HepG2 (cell line): ENCODE data around the gene CHST3. TPM values are rescaled to one million over a fixed set of nuclear protein-coding genes. Genes with fewer than 3 reads are reported as not detected.
A peak's percentile ranks its signal among the peaks of the same experiment; 100 is the strongest.

Source experiments
- ATAC-seq: fragments of 200-7000 bp; cut with Tn5 transposase; 3 replicates; pipeline ENCODE4 v1.9.1; 2020; ENCODE audit warnings: mild to moderate bottlenecking, moderate library complexity
- BruUV-seq: library from RNA; stranded (reverse); fragments of 400-500 nt; replicated peaks from 2 replicates; lab custom pipeline; 2021; lab: Mats Ljungman, UMichigan
- CTCF ChIA-PET: fragments of 300-600 bp; formaldehyde crosslinking; extraction: SDS; loops from one replicate; lab custom pipeline; 2021; ENCODE audit warnings: low total read pairs, inconsistent platforms, low intra/inter-chr PET ratio; lab: Yijun Ruan, JAX
- POLR2A ChIA-PET: fragments of 350-600 bp; sonication (Branson Sonifier 250); formaldehyde crosslinking; loops from one replicate; lab custom pipeline; 2020; ENCODE audit warnings: antibody characterized with exemption, inconsistent platforms; lab: Yijun Ruan, JAX
- DNase-seq: peaks from one replicate; pipeline ENCODE4 v3.0.0-alpha.2; 2015; ENCODE audit warnings: low spot score
- FAIRE-seq: peaks from 3 replicates; lab custom pipeline; 2011; peaks lifted over from hg19 to GRCh38; lab: Jason Lieb, UNC
- H2AFZ ChIP-seq: one replicate; pipeline ENCODE4 v1.6.1; 2011; ENCODE audit warnings: low read length, inconsistent platforms
- H3K27ac ChIP-seq: fragments of 300-600 bp; 3 replicates; pipeline ENCODE4 v1.8.0; 2011; ENCODE audit warnings: mixed run types, mild to moderate bottlenecking, mixed read lengths, low read length, inconsistent platforms; ENCODE audit not compliant: insufficient read depth; ENCODE audit errors: extremely low read length
- H3K27me3 ChIP-seq, 2 experiments: fragments of 200-600 bp in 1 of 2; 2 replicates in 1 of 2; 3 replicates in 1 of 2; pipeline versions ENCODE4 v1.6.0 to v1.8.0; 2011; ENCODE audit warnings: low read length in 2 of 2, mild to moderate bottlenecking in 2 of 2, moderate library complexity in 2 of 2, inconsistent platforms in 1 of 2; ENCODE audit not compliant: insufficient read depth in 2 of 2, control insufficient read depth in 1 of 2
- H3K36me3 ChIP-seq, 2 experiments: fragments of 200-600 bp in 1 of 2; replicated peaks in 1 of 2; 2 replicates in 1 of 2; 3 replicates in 1 of 2; pipeline versions ENCODE4 v1.5.1 to v1.8.0; 2011; ENCODE audit warnings: low read length in 2 of 2, inconsistent platforms in 1 of 2; ENCODE audit not compliant: insufficient read depth in 2 of 2, control insufficient read depth in 1 of 2
- H3K4me1 ChIP-seq: 2 replicates; pipeline ENCODE4 v1.5.1; 2012; ENCODE audit warnings: low read length, inconsistent platforms; ENCODE audit not compliant: insufficient read depth
- H3K4me2 ChIP-seq: 2 replicates; pipeline ENCODE4 v1.6.0; 2011; ENCODE audit warnings: low read depth, low read length, inconsistent platforms
- H3K4me3 ChIP-seq, 3 experiments: fragments of 200-600 bp in 1 of 3; sonication (generic), shearing (Covaris generic) in 1 of 3; replicated peaks in 1 of 3; 2 replicates each; pipeline ENCODE4 v1.5.1; 2011 to 2016; ENCODE audit warnings: low read length in 3 of 3, inconsistent platforms in 2 of 3, low read depth in 2 of 3, mild to moderate bottlenecking in 2 of 3, control low read depth in 1 of 3, mixed read lengths in 1 of 3; ENCODE audit not compliant: insufficient read depth in 1 of 3
- H3K79me2 ChIP-seq: one replicate; pipeline ENCODE4 v1.6.1; 2011; ENCODE audit warnings: low read length, inconsistent platforms; ENCODE audit not compliant: insufficient read depth
- H3K9ac ChIP-seq: 2 replicates; pipeline ENCODE4 v1.6.0; 2011; ENCODE audit warnings: mild to moderate bottlenecking, low read depth, low read length, inconsistent platforms; ENCODE audit not compliant: insufficient read depth
- H3K9me3 ChIP-seq: 2 replicates; pipeline ENCODE4 v1.5.1; 2012; ENCODE audit warnings: mild to moderate bottlenecking, low read length
- H4K20me1 ChIP-seq: 2 replicates; pipeline ENCODE4 v1.6.0; 2011; ENCODE audit warnings: inconsistent platforms, mild to moderate bottlenecking, low read length, moderate library complexity; ENCODE audit not compliant: insufficient read depth
- ETV5 ChIP-seq: IDR thresholded peaks from 2 replicates; pipeline ENCODE4 v1.6.1; 2018; ENCODE audit warnings: missing biosample characterization, missing genetic modification reagents, inconsistent platforms, borderline replicate concordance
- MXI1 ChIP-seq: IDR thresholded peaks from 3 replicates; pipeline ENCODE4 v1.6.1; 2012; ENCODE audit warnings: low read depth, low read length, inconsistent platforms, borderline replicate concordance
- SMC3 ChIP-seq: IDR thresholded peaks from 2 replicates; pipeline ENCODE4 v1.6.1; 2011; ENCODE audit warnings: low read length, improper control_type of control experiment
- SOX13 ChIP-seq, 3 experiments: fragments of 450-650 bp in 1 of 3; sonication (generic) in 1 of 3; formaldehyde crosslinking in 1 of 3; IDR thresholded peaks in 2 of 3; conservative IDR thresholded peaks in 1 of 3; 2 replicates each; pipeline versions ENCODE4 v1.5.0 to v1.6.1; 2016 to 2020; ENCODE audit warnings: antibody characterized with exemption in 1 of 3, mild to moderate bottlenecking in 1 of 3, missing compliant biosample characterization in 1 of 3, missing genetic modification reagents in 1 of 3, moderate library complexity in 1 of 3
- ZNF136 ChIP-seq: sonication (generic); formaldehyde crosslinking; IDR thresholded peaks from 2 replicates; pipeline ENCODE4 v1.8.1; 2022; ENCODE audit warnings: low read depth, mild to moderate bottlenecking, moderate library complexity, missing genetic modification reagents
- ZNF225 ChIP-seq: sonication (generic); formaldehyde crosslinking; IDR thresholded peaks from 2 replicates; pipeline ENCODE4 v1.4.0; 2020; ENCODE audit warnings: mild to moderate bottlenecking, missing genetic modification reagents
- ZNF7 ChIP-seq: IDR thresholded peaks from 2 replicates; pipeline ENCODE4 v1.6.1; 2016; ENCODE audit warnings: missing biosample characterization, missing genetic modification reagents
- ZNF768 ChIP-seq: sonication (generic); formaldehyde crosslinking; IDR thresholded peaks from 2 replicates; pipeline ENCODE4 v1.4.0; 2020; ENCODE audit warnings: missing genetic modification reagents
- WGBS: methylation state at CpG from one replicate; pipeline ENCODE4 v1.1.6; 2017; ENCODE audit warnings: low lambda C conversion rate; 5-methylcytosine and 5-hydroxymethylcytosine counted together
- in situ Hi-C: cut with HindIII; loops from 2 replicates; pipeline ENCODE4 v1.10.0; 2017; ENCODE audit warnings: low pct_unique_long_range_greater_than_20kb; ENCODE audit not compliant: extremely low pct_ligation_motif_present
- intact Hi-C: fragments of 100-400 bp; cut with micrococcal nuclease; formaldehyde crosslinking; loops from one replicate; pipeline ENCODE4 v1.10.0; 2022; ENCODE audit not compliant: unreplicated experiment
- polyA plus RNA-seq, 8 experiments: library from polyadenylated mRNA; depleted of rRNA in 3 of 8; stranded (reverse) in 7 of 8; unstranded in 1 of 8; fragments of >200 nt; fragmentation: Illumina TruSeq in 4 of 8; extraction: Trizol in 4 of 8; gene quantifications; 2 replicates each; pipeline versions ENCODE4 v1.2.1 to v1.2.3, GENCODE V29; 2011 to 2016; ENCODE audit warnings: low read depth in 4 of 8, missing spikeins in 1 of 8, mixed read lengths in 1 of 8; ENCODE audit not compliant: insufficient read depth in 1 of 8
- total RNA-seq, 5 experiments: library from RNA; depleted of rRNA; stranded (reverse); fragments of >200 nt; fragmentation: Illumina TruSeq; extraction: Trizol; gene quantifications; 2 replicates each; pipeline ENCODE4 v1.2.3, GENCODE V29; 2016; ENCODE audit warnings: low read depth in 1 of 5
- TF ChIP-seq, protein P1 (sequence below): sonication (generic); formaldehyde crosslinking; IDR thresholded peaks from 2 replicates; pipeline ENCODE4 v1.5.0; 2020; ENCODE audit warnings: mild to moderate bottlenecking, missing genetic modification reagents, borderline replicate concordance
- TF ChIP-seq, protein P2 (sequence below): sonication (generic); formaldehyde crosslinking; IDR thresholded peaks from 2 replicates; pipeline ENCODE4 v1.5.1; 2020; ENCODE audit warnings: mild to moderate bottlenecking, missing genetic modification reagents, moderate library complexity
- TF ChIP-seq, protein P3 (sequence below): IDR thresholded peaks from 2 replicates; pipeline ENCODE4 v1.6.1; 2016; ENCODE audit warnings: low read depth
- TF ChIP-seq, protein P4 (sequence below): sonication (generic); formaldehyde crosslinking; IDR thresholded peaks from 2 replicates; pipeline ENCODE4 v1.4.0; 2020; ENCODE audit warnings: missing genetic modification reagents

CHST3 gene
- total and polyA plus RNA-seq, 2 of the 13 experiments (the other 11 are each of a cell fraction or from before 2014, with no cell fraction given): 7.2 to 18.7 TPM

DNA sequence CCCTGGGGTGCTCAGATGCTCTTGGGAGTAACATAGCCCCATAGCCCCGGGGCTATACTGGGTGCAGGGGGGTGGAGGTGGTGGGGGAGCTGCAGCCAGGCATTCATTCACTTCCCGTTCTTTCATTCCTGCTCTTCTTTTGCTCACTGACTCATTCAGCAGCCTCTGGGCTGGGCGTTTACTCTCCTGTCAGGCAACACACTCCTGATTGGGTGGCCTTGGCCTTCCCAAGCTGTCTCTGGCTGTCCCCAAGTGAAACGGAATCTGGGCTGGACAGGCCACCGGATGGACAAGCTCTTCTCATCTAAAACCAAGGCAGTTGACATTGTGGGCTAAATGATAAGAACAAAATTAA, 34.6 kb downstream of the CHST3 start:
- H3K27me3 ChIP-seq: no peaks in the 10 kb centered on the region
- peaks cover 11% of the 10 kb centered on the region; the same call in 1 of the 2 replicates for H4K20me1 ChIP-seq
- intact Hi-C loops (no loop called here), in situ Hi-C loops (no loop called here)
- no peak overlapping the region for H2AFZ ChIP-seq
- peaks cover 38% of the 10 kb centered on the region for H3K79me2 ChIP-seq
- peak; percentile 70 for DNase-seq
- no TSS peak for BruUV-seq
- no peaks in the 10 kb centered on the region for H3K9me3 ChIP-seq
- ATAC-seq: peak; percentile 94
- peak overlapping the region; percentile 30 for H3K4me2 ChIP-seq
- peak overlapping the region; percentile 41 for H3K27ac ChIP-seq
- H3K9ac ChIP-seq: no peak overlapping the region
- no peak overlapping the region for H3K4me3 ChIP-seq
- 25% methylated on average over 5 of the region's 5 CpGs for WGBS
- H3K4me1 ChIP-seq: peaks cover 38% of the 10 kb centered on the region
- ChIA-PET CTCF (no interaction called here), POLR2A (interaction anchor here (0.8 to 1.7 kb wide), 7 partner anchors 13 to 148 kb away, joined by 3 to 5 read pairs (median 4); partner anchors contain the start of genes CHST3 and PSAP)
- FAIRE-seq: no peak
- peaks cover 0 to 14% of the 10 kb centered on the region in 2 experiments; a peak in 2 of 5 replicates for H3K36me3 ChIP-seq
- TF ChIP-seq, protein P1, sequence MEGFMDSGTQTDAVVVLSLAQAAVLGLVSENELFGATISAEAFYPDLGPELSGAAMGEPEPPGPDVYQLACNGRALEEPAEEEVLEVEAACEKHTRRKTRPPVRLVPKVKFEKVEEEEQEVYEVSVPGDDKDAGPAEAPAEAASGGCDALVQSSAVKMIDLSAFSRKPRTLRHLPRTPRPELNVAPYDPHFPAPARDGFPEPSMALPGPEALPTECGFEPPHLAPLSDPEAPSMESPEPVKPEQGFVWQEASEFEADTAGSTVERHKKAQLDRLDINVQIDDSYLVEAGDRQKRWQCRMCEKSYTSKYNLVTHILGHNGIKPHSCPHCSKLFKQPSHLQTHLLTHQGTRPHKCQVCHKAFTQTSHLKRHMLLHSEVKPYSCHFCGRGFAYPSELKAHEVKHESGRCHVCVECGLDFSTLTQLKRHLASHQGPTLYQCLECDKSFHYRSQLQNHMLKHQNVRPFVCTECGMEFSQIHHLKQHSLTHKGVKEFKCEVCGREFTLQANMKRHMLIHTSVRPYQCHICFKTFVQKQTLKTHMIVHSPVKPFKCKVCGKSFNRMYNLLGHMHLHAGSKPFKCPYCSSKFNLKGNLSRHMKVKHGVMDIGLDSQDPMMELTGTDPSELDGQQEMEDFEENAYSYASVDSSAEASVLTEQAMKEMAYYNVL: peak; percentile 92; the same call in 1 of the 2 replicates
- TF ChIP-seq ETV5 (CRISPR knock-in tag): peak; percentile 8; the same call in 1 of the 2 replicates
- 0 out of 2 replicates have a peak, but pooled peaks have one; percentile 57 for TF ChIP-seq ZNF136 (CRISPR knock-in tag)
- TF ChIP-seq, protein P2, sequence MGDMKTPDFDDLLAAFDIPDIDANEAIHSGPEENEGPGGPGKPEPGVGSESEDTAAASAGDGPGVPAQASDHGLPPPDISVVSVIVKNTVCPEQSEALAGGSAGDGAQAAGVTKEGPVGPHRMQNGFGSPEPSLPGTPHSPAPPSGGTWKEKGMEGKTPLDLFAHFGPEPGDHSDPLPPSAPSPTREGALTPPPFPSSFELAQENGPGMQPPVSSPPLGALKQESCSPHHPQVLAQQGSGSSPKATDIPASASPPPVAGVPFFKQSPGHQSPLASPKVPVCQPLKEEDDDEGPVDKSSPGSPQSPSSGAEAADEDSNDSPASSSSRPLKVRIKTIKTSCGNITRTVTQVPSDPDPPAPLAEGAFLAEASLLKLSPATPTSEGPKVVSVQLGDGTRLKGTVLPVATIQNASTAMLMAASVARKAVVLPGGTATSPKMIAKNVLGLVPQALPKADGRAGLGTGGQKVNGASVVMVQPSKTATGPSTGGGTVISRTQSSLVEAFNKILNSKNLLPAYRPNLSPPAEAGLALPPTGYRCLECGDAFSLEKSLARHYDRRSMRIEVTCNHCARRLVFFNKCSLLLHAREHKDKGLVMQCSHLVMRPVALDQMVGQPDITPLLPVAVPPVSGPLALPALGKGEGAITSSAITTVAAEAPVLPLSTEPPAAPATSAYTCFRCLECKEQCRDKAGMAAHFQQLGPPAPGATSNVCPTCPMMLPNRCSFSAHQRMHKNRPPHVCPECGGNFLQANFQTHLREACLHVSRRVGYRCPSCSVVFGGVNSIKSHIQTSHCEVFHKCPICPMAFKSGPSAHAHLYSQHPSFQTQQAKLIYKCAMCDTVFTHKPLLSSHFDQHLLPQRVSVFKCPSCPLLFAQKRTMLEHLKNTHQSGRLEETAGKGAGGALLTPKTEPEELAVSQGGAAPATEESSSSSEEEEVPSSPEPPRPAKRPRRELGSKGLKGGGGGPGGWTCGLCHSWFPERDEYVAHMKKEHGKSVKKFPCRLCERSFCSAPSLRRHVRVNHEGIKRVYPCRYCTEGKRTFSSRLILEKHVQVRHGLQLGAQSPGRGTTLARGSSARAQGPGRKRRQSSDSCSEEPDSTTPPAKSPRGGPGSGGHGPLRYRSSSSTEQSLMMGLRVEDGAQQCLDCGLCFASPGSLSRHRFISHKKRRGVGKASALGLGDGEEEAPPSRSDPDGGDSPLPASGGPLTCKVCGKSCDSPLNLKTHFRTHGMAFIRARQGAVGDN (CRISPR knock-in tag): peak; percentile 61
- TF ChIP-seq ZNF7 (CRISPR knock-in tag): no peak
- TF ChIP-seq ZNF768 (CRISPR knock-in tag): no peak
- TF ChIP-seq, protein P3, sequence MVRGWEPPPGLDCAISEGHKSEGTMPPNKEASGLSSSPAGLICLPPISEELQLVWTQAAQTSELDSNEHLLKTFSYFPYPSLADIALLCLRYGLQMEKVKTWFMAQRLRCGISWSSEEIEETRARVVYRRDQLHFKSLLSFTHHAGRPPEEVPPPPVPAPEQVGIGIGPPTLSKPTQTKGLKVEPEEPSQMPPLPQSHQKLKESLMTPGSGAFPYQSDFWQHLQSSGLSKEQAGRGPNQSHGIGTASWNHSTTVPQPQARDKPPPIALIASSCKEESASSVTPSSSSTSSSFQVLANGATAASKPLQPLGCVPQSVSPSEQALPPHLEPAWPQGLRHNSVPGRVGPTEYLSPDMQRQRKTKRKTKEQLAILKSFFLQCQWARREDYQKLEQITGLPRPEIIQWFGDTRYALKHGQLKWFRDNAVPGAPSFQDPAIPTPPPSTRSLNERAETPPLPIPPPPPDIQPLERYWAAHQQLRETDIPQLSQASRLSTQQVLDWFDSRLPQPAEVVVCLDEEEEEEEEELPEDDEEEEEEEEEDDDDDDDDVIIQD: peak; percentile 23; the same call in 1 of the 2 replicates
- TF ChIP-seq, protein P4, sequence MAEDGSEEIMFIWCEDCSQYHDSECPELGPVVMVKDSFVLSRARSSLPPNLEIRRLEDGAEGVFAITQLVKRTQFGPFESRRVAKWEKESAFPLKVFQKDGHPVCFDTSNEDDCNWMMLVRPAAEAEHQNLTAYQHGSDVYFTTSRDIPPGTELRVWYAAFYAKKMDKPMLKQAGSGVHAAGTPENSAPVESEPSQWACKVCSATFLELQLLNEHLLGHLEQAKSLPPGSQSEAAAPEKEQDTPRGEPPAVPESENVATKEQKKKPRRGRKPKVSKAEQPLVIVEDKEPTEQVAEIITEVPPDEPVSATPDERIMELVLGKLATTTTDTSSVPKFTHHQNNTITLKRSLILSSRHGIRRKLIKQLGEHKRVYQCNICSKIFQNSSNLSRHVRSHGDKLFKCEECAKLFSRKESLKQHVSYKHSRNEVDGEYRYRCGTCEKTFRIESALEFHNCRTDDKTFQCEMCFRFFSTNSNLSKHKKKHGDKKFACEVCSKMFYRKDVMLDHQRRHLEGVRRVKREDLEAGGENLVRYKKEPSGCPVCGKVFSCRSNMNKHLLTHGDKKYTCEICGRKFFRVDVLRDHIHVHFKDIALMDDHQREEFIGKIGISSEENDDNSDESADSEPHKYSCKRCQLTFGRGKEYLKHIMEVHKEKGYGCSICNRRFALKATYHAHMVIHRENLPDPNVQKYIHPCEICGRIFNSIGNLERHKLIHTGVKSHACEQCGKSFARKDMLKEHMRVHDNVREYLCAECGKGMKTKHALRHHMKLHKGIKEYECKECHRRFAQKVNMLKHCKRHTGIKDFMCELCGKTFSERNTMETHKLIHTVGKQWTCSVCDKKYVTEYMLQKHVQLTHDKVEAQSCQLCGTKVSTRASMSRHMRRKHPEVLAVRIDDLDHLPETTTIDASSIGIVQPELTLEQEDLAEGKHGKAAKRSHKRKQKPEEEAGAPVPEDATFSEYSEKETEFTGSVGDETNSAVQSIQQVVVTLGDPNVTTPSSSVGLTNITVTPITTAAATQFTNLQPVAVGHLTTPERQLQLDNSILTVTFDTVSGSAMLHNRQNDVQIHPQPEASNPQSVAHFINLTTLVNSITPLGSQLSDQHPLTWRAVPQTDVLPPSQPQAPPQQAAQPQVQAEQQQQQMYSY: 0 out of 2 replicates have a peak, but pooled peaks have one; percentile 60
- 0 out of 2 replicates have a peak, but pooled peaks have one; percentile 16 for TF ChIP-seq SMC3
- TF ChIP-seq SOX13 (IDR thresholded peaks at IDR 0.05): no peak
- peak in 1 of 2 experiments; percentile 15; a peak in 1 of 4 replicates for TF ChIP-seq SOX13 (CRISPR knock-in tag; conservative IDR thresholded peaks at IDR 0.05 in 1 of 2, IDR thresholded peaks at IDR 0.05 in 1 of 2)
- no peak for TF ChIP-seq ZNF225 (CRISPR knock-in tag)
- no peak for TF ChIP-seq MXI1
